ENCODE results near the gene BACE2.

BACE2 gene

GRCh38 chr21:41147979-41148355 is 20.0 kb upstream of the BACE2 start:
- in situ Hi-C loops (cut with HindIII; ENCODE audit: low sequenced_read_pairs) = no loop called here

- in situ Hi-C loops (cut with HindIII; ENCODE audit: low sequenced_read_pairs) = no loop called here
Observed at GRCh38 chr21:41148798-41149197, 19.2 kb upstream of the BACE2 start.

- in situ Hi-C loops (cut with HindIII; ENCODE audit: low sequenced_read_pairs) = no loop called here
Observed at GRCh38 chr21:41149199-41149598, 18.8 kb upstream of the BACE2 start.

- in situ Hi-C loops (cut with HindIII; ENCODE audit: low sequenced_read_pairs) = no loop called here
Observed at GRCh38 chr21:41152147-41152546, 15.8 kb upstream of the BACE2 start.

GRCh38 chr21:41153443-41153842 is 14.5 kb upstream of the BACE2 start:
- in situ Hi-C loops (cut with HindIII; ENCODE audit: low sequenced_read_pairs) = no loop called here

- in situ Hi-C loops (cut with HindIII; ENCODE audit: low sequenced_read_pairs) = no loop called here
Observed at GRCh38 chr21:41156142-41156541, 11.8 kb upstream of the BACE2 start.

- in situ Hi-C loops (cut with HindIII; ENCODE audit: low sequenced_read_pairs) = no loop called here
Observed at GRCh38 chr21:41158026-41158425, 9.9 kb upstream of the BACE2 start.

GRCh38 chr21:41160036-41160435 is 7.9 kb upstream of the BACE2 start:
- in situ Hi-C loops (cut with HindIII; ENCODE audit: low sequenced_read_pairs) = no loop called here

- in situ Hi-C loops (cut with HindIII; ENCODE audit: low sequenced_read_pairs) = no loop called here
Observed at GRCh38 chr21:41161428-41161827, 6.5 kb upstream of the BACE2 start.

- in situ Hi-C loops (cut with HindIII; ENCODE audit: low sequenced_read_pairs) = no loop called here
Observed at GRCh38 chr21:41162096-41162495, 5.9 kb upstream of the BACE2 start.

GRCh38 chr21:41163091-41163490 is 4.9 kb upstream of the BACE2 start:
- in situ Hi-C loops (cut with HindIII; ENCODE audit: low sequenced_read_pairs) = no loop called here

- in situ Hi-C loops (cut with HindIII; ENCODE audit: low sequenced_read_pairs) = no loop called here
Observed at GRCh38 chr21:41164052-41164451, 3.9 kb upstream of the BACE2 start.

- in situ Hi-C loops (cut with HindIII; ENCODE audit: low sequenced_read_pairs) = no loop called here
Observed at GRCh38 chr21:41164981-41165655, 2.8 kb upstream of the BACE2 start.

GRCh38 chr21:41166884-41167283 is 1.1 kb upstream of the BACE2 start:
- in situ Hi-C loops (cut with HindIII; ENCODE audit: low sequenced_read_pairs) = no loop called here

GRCh38 chr21:41168391-41169257 is 664 bp downstream of the BACE2 start:
- in situ Hi-C loops (cut with HindIII; ENCODE audit: low sequenced_read_pairs) = no loop called here

GRCh38 chr21:41169258-41169576 is 1.3 kb downstream of the BACE2 start:
- in situ Hi-C loops (cut with HindIII; ENCODE audit: low sequenced_read_pairs) = no loop called here

- in situ Hi-C loops (cut with HindIII; ENCODE audit: low sequenced_read_pairs) = no loop called here
Observed at GRCh38 chr21:41169701-41170100, 1.7 kb downstream of the BACE2 start.

GRCh38 chr21:41170442-41170841 is 2.5 kb downstream of the BACE2 start:
- in situ Hi-C loops (cut with HindIII; ENCODE audit: low sequenced_read_pairs) = no loop called here

GRCh38 chr21:41170859-41171609 is 3.1 kb downstream of the BACE2 start:
- in situ Hi-C loops (cut with HindIII; ENCODE audit: low sequenced_read_pairs) = no loop called here

- in situ Hi-C loops (cut with HindIII; ENCODE audit: low sequenced_read_pairs) = no loop called here
Observed at GRCh38 chr21:41175080-41175479, 7.1 kb downstream of the BACE2 start.

GRCh38 chr21:41176846-41177245 is 8.9 kb downstream of the BACE2 start:
- in situ Hi-C loops (cut with HindIII; ENCODE audit: low sequenced_read_pairs) = no loop called here

GRCh38 chr21:41180752-41181151 is 12.8 kb downstream of the BACE2 start:
- in situ Hi-C loops (cut with HindIII; ENCODE audit: low sequenced_read_pairs) = no loop called here

All from endothelial cell of hepatic sinusoid (primary cell).